A204.1 (cell line): ENCODE data around the gene COL5A2.

Experiments used
- FAIRE-seq: peaks from 2 replicates; lab custom pipeline; 2012; peaks lifted over from hg19 to GRCh38; lab: Jason Lieb, UNC

COL5A2 gene

GRCh38 chr2:189097934-189098333 is 81.6 kb downstream of the COL5A2 start:
- peak; percentile 69 for FAIRE-seq

- FAIRE-seq = no peak
These were observed 82.7 kb downstream of the COL5A2 start for GRCh38 chr2:189096769-189097447.

- no peak for FAIRE-seq
These were observed 84.5 kb downstream of the COL5A2 start for GRCh38 chr2:189095101-189095500.

GRCh38 chr2:189092936-189093335 is 86.6 kb downstream of the COL5A2 start:
- FAIRE-seq = no peak

- FAIRE-seq = peak; percentile 14
These were observed 88.3 kb downstream of the COL5A2 start for GRCh38 chr2:189091253-189091652.

- FAIRE-seq = no peak
These were observed 90.9 kb downstream of the COL5A2 start for GRCh38 chr2:189088591-189089205.

GRCh38 chr2:189086710-189087109 is 92.9 kb downstream of the COL5A2 start:
- FAIRE-seq = no peak

GRCh38 chr2:189086250-189086649 is 93.3 kb downstream of the COL5A2 start:
- no peak for FAIRE-seq

GRCh38 chr2:189083606-189084005 is 96.0 kb downstream of the COL5A2 start:
- no peak for FAIRE-seq

GRCh38 chr2:189083106-189083505 is 96.5 kb downstream of the COL5A2 start:
- no peak for FAIRE-seq

- no peak for FAIRE-seq
These were observed 97.1 kb downstream of the COL5A2 start for GRCh38 chr2:189082376-189082975.

GRCh38 chr2:189076572-189076971 is 103.0 kb downstream of the COL5A2 start:
- FAIRE-seq = no peak

- no peak for FAIRE-seq
These were observed 103.4 kb downstream of the COL5A2 start for GRCh38 chr2:189076120-189076519.

- FAIRE-seq = no peak
These were observed 105.1 kb downstream of the COL5A2 start for GRCh38 chr2:189074506-189074905.

- peak; percentile 35 for FAIRE-seq
These were observed 107.5 kb downstream of the COL5A2 start for GRCh38 chr2:189072036-189072435.

GRCh38 chr2:189069855-189070619 is 109.5 kb downstream of the COL5A2 start:
- no peak for FAIRE-seq

- no peak for FAIRE-seq
These were observed 113.5 kb downstream of the COL5A2 start for GRCh38 chr2:189066037-189066436.

GRCh38 chr2:189060096-189060642 is 119.4 kb downstream of the COL5A2 start:
- FAIRE-seq = no peak

GRCh38 chr2:189057316-189057715 is 122.2 kb downstream of the COL5A2 start:
- FAIRE-seq = no peak

GRCh38 chr2:189056200-189057106 is 123.1 kb downstream of the COL5A2 start:
- no peak for FAIRE-seq

- peak; percentile 6 for FAIRE-seq
These were observed 129.3 kb downstream of the COL5A2 start for GRCh38 chr2:189050165-189050712.
